ENCODE results near the gene ACSF3.
A peak's percentile ranks its signal among the peaks of the same experiment; 100 is the strongest.

ACSF3 gene

GRCh38 chr16:89168381-89169189, 74.9 kb downstream of the ACSF3 start:
- TF ChIP-seq, protein P1, sequence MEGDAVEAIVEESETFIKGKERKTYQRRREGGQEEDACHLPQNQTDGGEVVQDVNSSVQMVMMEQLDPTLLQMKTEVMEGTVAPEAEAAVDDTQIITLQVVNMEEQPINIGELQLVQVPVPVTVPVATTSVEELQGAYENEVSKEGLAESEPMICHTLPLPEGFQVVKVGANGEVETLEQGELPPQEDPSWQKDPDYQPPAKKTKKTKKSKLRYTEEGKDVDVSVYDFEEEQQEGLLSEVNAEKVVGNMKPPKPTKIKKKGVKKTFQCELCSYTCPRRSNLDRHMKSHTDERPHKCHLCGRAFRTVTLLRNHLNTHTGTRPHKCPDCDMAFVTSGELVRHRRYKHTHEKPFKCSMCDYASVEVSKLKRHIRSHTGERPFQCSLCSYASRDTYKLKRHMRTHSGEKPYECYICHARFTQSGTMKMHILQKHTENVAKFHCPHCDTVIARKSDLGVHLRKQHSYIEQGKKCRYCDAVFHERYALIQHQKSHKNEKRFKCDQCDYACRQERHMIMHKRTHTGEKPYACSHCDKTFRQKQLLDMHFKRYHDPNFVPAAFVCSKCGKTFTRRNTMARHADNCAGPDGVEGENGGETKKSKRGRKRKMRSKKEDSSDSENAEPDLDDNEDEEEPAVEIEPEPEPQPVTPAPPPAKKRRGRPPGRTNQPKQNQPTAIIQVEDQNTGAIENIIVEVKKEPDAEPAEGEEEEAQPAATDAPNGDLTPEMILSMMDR (IDR thresholded peaks at IDR 0.05; ENCODE audit: insufficient read depth, low read length, missing control alignments): no peak
- ChIA-PET POLR2A (no interaction called here), CTCF (interaction anchor here (1.5 to 2.9 kb wide), 7 partner anchors 8 to 464 kb away, joined by 3 to 35 read pairs (median 16); partner anchors contain the start of gene ZNF778)
- DNase-seq (ENCODE audit: low read depth, low spot score): no peak
- no peak overlapping the region for H3K4me3 ChIP-seq (ENCODE audit: low read depth, low read length)

DNA sequence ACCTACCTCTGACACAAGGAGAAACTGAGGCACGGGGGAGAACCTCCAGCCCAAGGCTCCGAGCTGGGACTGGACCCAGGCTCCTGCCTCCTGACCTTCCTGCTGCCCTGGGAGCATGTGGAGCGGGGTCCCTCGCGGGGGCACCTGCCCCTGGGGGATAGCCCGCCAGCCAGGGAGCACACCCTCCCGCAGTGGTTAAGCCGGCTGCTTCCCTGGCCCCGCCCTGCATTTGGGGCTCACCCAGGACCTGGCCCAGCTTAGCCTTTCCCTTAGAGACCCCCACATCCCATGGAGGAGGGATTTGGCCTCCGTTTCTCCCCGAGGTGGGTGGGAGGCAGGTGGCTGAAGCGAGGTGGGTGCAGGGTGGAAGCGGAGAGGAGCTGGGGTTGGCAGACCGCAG, 76.1 kb downstream of the ACSF3 start:
- CTCF ChIA-PET: no interaction called here

DNA sequence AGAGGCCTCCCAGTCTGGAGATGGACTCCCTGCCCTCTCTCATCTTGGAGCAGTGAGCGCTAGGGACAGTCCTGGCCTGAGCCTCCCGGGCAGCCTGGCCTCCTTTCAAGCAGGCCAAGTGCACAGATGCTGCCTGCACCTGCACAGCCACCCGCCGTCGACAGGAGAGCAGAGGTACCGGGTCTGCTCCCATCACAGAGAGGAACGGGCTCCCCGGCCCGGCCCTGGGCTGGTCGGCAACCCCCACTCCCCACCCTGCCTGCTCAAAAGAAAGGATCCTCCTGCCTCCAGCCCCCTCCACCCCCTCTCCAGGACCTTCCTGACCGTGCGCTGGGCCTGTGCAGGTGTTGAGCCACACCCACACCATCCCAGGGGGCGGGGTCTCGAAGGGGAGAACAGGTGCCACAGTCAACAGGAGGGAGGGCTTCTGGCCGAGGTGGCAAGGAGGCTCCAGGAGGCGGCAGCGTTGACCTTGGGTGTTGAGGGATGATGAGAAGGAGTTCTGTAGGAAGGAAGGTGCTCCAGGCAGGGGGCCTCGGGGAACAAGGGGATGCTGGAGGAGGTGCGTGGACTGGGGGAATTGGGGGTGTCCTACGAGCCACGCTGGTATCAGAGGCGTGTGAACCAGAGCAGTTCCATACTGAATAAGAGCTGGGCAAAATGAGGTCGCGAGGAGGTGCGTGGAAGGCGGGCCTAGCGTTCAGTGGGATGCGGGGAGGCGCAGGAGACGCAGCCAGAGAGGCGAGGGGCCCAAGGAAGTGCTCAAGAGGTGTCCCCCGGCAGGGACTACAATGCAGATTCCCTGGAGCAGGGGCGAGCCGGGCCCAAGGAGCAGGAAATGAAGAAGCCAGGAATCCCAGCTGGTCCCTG, 76.9 kb downstream of the ACSF3 start:
- TF ChIP-seq, protein P1 (IDR thresholded peaks at IDR 0.05; ENCODE audit: insufficient read depth, low read length, missing control alignments): no peak
- POLR2A ChIA-PET: no interaction called here
- CTCF ChIA-PET: interaction anchor here (0.6 to 1.4 kb wide), 3 partner anchors 47 to 433 kb away, joined by 3 to 4 read pairs (median 3); partner anchors contain the start of gene ZNF778
- DNase-seq (ENCODE audit: low read depth, low spot score): no peak
- 0 out of 2 replicates have a peak overlapping the region, but pooled peaks have one; percentile 12 for H3K4me3 ChIP-seq (ENCODE audit: low read depth, low read length)

More for the DNA sequence above, 76.1 kb downstream of the ACSF3 start:
- TF ChIP-seq, protein P1 (IDR thresholded peaks at IDR 0.05; ENCODE audit: insufficient read depth, low read length, missing control alignments): no peak
- no peak overlapping the region for H3K4me3 ChIP-seq (ENCODE audit: low read depth, low read length)
- DNase-seq (ENCODE audit: low read depth, low spot score): no peak
- POLR2A ChIA-PET: no interaction called here

- DNase-seq (ENCODE audit: low read depth, low spot score): no peak
- 0 out of 2 replicates have a peak within 1 kb of the TSS, but pooled peaks have one; percentile 12 for H3K4me3 ChIP-seq (ENCODE audit: low read depth, low read length)
- ChIA-PET CTCF (interaction anchor here (0.6 to 1.4 kb wide), 3 partner anchors 46 to 434 kb away, joined by 3 to 4 read pairs (median 3); partner anchors contain the start of gene ZNF778), POLR2A (no interaction called here)
- TF ChIP-seq, protein P1 (IDR thresholded peaks at IDR 0.05; ENCODE audit: insufficient read depth, low read length, missing control alignments): no peak
Measured at GRCh38 chr16:89171216-89172170, 77.8 kb downstream of the ACSF3 start, which contains the start of gene CDH15. TSS of gene CDH15 (plus strand) at chr16:89171748. CDS start at chr16:89171832, 84 bp downstream.

- H3K4me3 ChIP-seq (ENCODE audit: low read depth, low read length): no peak overlapping the region
- TF ChIP-seq, protein P1 (IDR thresholded peaks at IDR 0.05; ENCODE audit: insufficient read depth, low read length, missing control alignments): no peak
- POLR2A ChIA-PET: no interaction called here
- CTCF ChIA-PET: no interaction called here
- no peak for DNase-seq (ENCODE audit: low read depth, low spot score)
Measured at GRCh38 chr16:89172171-89172527, 78.5 kb downstream of the ACSF3 start.

Data from AG04449 (cell line).